Sigmoid colon (tissue), 4 donors: Measurements from ENCODE around the gene ATP13A5.

Source experiments
- CTCF ChIP-seq, 4 experiments: fragments of 450-650 bp in 3 of 4; fragments of 200-600 bp in 1 of 4; IDR thresholded peaks; one replicate each; pipeline ENCODE4 v1.5.1; 2016 to 2019; ENCODE audit warnings: antibody characterized with exemption in 4 of 4, mild to moderate bottlenecking in 3 of 4, moderate library complexity in 2 of 4
- EP300 ChIP-seq, 4 donors: sonication (generic); formaldehyde crosslinking; IDR thresholded peaks; one replicate each; pipeline ENCODE4 v1.6.1; 2017; ENCODE audit warnings: antibody characterized with exemption in 4 of 4
- POLR2A ChIP-seq, 2 donors: fragments of 450-650 bp; IDR thresholded peaks; one replicate each; pipeline ENCODE4 v1.6.1; 2016; ENCODE audit warnings: antibody characterized with exemption in 2 of 2, mild to moderate bottlenecking in 2 of 2, moderate library complexity in 2 of 2

DNA sequence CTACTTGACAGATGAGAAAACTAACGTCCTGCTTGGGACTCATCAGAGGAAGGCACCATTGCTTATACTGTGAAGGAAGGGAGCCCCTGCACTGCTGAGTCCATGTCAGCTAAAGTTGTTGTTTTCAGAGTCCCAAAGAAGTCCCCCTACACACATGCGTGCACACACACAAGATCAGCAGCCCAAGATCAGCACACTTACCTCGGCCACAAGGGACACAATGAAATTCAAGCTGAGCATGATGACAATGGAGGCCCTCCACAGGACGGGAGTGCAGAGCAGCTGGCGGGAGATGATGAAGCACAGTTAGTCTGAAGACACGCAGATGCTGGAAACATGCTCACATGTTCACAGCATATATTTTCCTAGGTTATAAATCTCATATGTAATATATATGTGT is 28.6 kb upstream of the ATP13A5 start:
- no peak for TF ChIP-seq CTCF (IDR thresholded peaks at IDR 0.05)
- no peak for TF ChIP-seq EP300 (IDR thresholded peaks at IDR 0.05)
- no peak for TF ChIP-seq POLR2A (IDR thresholded peaks at IDR 0.05)
